Activated gamma-delta T cell (primary cell): ENCODE measurements around the gene KIF13A.
"Not testable (repeated sequence)": the region's sequence is repeated elsewhere in the genome, so short reads cannot be mapped to it uniquely, and the experiment has no call there.

ENCODE experiments used
- DNase-seq: peaks from one replicate; lab custom pipeline; 2025; lab: John Stamatoyannopoulos, UW

Gene KIF13A

DNA sequence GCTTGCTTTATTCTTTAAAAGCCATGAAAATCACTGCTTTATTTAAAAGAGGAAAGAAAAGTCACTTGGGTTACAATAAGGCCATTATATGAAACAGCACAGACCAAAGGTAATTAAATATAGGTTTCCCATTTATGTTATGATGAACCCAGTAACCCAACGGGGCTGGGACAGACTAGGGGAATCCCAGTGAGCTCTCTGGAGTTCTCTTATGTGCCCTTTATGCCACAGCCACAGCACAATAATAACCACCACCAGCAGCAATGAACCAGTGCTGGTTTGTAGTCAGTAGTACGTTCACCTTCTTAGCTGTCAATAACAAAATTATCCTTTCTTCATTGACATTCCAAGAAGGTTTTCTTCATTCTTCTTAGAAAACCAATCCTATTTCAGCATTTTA lies 87.4 kb downstream of the KIF13A start:
- DNase-seq = no peak

DNA sequence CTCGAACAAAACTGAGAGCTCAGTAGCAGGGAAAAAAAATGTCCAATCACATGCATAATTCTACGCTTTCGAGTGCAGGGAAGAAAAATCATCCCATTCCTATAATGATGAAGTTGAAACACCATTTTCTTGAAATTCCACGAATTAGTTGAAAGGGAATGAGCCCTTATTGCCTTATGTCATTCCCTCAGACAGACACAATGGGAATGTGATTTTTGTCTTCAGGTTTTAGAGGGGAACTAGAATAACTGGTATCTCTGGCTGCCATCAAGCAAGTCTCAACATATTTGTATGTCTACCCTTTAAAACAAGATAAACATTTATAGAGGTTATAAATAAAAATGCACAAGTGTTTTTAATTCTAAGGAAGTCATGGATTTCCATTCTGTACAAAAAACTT lies 87.9 kb downstream of the KIF13A start:
- DNase-seq = no peak

DNA sequence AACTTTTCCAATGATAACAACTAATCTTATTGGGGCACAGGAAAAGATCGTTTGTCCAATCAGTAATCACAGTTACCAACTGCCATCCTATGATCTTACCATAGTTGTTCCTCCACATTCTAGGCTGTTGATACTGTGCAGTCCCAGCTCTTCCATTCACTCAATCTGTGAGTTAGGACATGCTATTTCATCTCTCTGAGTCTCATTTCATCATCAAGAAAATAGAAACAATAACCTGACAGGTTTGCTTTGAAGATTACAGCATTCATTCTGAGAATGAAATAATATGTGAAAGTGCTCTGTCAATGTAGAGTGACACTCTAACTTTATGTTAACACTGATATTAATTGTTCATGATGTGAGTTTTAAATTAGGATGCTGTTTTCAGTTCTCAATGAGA lies 89.8 kb downstream of the KIF13A start:
- DNase-seq = no peak

DNA sequence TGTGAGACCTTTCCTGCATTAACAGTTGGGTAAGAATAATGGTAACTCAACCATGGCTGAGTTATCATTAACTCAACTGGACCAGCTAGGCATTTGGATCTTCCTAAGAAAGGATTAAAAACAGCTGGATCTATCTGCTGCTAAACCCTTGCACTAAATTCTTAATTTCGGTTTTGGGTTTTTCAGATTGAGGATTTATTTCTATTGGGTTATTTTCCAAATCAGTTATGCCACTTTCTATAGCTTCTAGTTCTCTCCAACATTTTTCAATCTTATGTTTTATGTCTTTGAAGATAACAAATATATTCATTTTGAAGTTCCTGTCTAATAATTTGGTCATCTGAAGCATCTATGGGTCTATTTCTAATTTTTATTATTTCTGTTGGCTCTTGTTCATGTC lies 92.5 kb downstream of the KIF13A start:
- DNase-seq = no peak

DNA sequence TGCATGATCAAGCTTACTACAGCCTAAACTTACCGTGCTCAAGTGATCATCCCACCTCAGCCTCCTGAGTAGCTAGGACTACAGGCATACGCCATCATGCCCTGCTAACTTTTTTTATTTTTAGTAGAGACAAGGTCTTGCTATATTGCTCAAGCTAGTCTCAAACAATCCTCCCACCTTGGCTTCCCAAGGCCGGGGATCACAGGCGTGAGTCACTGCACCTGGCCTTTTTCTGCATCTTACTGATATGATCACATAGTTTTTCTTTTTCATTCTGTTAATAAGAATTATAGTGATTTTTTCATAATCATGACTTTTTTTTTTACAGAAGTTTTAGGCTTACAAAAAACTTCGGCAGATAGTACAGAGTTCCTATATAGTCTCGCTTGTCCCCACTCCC lies 93.2 kb downstream of the KIF13A start:
- DNase-seq = no peak

DNA sequence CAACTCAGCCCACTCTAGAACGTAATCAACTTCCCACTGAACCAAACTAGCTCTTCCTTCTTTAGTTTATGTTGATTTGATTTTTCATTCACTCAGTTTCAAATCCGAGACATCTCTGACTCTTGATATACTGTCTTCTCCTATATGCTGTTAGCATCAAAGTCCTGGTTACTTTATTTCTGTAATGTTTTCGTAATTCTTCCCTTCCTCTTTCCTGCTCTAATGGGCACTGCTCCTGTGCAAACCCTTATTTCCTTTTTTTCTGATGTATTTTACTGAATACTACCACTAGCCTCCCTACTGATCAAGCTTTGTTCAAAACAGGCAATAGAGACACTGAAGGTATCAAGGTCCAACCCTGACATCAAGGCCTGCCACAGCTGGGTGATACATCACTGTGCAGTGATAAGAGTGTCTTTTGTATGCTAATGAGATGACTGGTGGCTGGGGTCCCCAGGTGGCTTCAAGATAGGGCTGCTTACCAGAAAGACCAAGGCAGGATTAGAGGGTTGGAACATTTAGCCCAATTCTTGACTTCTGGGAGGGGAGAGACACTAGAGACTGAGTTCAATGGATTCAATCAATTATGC lies 95.2 kb downstream of the KIF13A start:
- no peak for DNase-seq

DNA sequence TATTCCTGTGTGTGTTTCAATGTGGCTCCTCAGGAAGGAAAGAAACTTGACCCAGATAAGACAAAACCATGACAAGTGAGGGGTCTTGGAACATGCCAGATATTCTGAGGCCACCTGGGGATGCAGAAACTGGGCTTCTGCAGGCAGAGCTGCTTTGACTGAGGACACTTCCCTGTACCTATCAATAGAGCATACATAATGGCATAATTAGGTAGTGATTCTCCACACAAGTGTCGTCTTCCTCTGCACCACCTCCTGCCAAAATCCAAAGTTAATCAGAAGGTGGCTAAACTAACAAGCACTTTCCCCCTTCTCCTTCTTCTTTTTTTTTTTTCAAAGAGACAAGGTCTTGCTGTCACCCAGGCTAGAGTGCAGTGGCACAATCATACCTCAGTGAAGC lies 97.1 kb downstream of the KIF13A start:
- no peak for DNase-seq

DNA sequence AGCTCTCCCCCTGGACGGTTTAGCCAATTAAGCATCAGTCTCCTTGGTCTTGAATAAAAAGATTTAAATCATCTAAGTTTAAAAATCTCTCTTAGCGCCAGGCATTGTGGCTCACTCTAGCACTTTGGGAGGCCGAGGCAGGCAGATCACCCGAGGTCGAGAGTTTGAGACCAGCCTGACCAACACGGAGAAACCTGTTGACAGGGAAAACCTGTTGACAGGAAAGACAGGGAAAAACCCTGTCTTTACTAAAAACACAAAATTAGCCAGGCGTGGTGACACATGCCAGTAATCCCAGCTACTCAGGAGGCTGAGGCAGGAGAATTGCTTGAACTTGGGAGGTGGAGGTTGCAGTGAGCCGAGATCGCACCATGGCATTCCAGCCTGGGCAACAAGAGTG lies 97.7 kb downstream of the KIF13A start:
- DNase-seq = not testable (repeated sequence)

DNA sequence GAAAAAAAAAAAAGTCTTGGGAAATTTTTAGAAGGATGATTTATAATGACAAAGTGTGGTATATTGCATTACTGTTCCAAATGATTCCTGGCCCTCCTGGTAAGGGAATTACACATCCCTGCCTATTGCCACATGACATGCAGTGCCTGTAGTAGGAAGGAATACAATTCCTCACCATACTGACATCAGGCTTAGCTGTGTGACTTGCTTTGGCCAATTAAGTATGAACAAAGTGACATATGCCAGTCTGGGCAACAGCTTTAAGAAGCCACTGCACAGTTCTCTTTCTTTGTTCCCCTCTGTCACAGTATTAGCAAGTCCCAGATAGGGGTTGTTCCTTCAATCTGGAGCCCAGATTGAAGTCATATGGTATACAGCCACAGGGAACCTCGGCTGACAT lies 100.5 kb downstream of the KIF13A start:
- no peak for DNase-seq

DNA sequence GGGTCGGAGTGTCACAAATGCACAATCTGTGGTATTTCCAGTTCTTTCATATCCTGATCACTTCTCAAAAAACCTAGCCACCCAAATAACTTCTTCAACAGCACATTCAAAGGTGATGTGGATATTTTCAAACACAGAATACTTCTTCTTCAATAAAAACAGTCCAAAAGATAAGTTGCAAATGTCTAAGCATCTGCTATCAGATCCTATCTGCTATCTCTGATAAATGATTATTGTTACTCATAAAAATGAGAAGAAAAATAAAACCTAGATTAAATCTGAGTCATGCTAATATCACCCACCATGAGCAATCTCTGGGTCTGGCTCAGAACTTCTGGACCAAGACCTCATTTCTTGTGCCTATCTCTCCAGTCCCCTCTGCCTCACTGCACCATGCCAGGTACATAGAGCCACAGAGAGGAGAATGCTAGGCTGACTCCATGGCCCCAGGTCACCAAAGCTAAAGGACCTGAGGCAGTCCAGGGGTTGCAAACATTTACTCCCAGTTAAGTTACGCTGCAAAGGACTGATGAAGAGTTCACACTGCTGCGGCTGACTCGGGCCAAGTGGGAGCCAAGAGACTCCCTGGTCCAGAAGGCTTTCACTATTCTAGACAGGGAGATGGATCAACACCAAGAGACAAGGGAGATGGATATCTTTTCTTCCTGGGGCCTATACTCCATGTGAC lies 101.4 kb downstream of the KIF13A start:
- no peak for DNase-seq

DNA sequence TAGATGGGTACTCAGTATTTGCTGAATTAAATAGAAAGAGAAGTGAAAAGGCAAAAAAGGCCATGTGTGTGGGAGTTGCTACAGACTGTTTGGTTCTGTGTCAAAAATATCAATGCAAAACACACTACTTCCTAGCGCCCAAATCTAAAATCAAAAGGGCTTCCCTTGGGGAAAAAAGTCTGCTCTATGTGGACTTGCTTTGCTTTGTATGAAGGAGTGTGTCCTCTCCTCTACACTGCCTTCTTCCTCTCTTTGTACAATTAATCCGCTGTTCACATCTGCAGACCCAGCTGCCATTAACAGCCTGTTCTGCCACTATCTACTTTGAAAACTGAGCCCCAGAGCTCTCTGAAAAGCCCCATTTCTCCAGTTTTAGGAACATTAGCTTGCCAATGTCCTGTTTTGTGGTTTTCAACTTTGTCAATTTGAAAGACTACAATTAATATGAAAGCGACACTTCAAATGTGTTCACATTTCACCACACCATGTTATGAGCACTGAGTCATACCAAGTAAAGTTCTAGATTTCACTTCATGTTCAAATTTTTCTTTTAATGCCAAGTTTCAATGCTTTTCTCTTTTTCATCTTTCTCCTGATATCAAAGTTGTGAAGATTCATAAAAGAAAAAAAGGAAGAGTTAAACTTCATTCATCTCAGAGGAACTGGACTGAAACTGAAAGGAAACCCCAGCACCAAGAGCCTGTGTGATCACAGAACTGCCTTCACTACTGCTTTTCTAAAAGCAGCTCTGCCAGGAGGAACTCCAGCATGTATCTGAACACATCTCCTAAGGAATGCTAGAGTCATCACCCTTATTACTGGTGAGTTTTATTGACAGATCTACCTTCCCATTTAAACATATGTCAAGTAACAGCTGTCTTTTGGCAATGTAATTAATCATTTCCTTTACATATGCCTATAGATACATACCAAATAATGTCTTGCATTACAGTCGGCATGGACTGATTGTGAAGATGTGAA lies 102.6 kb downstream of the KIF13A start:
- DNase-seq = no peak

DNA sequence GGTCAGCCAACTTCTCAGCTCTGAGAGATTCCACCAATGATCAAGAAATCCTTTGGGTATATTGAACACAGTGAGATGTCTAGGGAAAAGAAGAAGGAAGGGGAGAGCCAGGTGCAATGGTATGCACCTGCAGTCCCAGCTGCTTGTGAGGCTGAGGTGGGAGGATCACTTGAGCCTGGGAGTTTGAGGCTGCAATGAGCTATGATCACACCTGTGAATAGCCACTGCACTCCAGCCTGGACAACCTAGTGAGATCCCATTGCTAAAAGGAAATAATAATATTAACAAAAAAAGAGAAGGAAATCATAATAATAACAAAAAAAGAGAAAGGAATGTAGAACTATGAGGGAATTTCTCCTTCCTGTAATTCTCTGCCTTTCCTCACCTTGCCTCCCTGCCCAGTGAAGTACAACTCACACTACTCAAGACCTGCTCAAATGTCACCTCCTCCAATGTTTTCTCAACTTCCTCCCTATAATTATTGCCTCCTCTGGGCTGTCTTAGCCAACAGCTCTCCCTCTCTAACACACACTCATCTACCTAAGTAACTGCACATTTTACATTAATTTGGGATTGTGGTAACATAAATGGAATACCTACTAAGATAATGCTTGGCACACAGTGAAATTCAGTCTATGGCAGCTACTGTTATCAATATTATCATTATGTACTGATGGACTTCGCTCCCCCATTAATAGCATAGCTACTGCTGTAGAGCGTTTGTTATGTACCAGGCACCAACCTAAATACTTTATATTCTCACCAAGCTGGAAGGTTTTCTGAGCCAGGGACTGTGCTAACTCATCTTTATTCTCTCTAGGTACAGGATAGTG lies 103.6 kb downstream of the KIF13A start:
- no peak for DNase-seq

DNA sequence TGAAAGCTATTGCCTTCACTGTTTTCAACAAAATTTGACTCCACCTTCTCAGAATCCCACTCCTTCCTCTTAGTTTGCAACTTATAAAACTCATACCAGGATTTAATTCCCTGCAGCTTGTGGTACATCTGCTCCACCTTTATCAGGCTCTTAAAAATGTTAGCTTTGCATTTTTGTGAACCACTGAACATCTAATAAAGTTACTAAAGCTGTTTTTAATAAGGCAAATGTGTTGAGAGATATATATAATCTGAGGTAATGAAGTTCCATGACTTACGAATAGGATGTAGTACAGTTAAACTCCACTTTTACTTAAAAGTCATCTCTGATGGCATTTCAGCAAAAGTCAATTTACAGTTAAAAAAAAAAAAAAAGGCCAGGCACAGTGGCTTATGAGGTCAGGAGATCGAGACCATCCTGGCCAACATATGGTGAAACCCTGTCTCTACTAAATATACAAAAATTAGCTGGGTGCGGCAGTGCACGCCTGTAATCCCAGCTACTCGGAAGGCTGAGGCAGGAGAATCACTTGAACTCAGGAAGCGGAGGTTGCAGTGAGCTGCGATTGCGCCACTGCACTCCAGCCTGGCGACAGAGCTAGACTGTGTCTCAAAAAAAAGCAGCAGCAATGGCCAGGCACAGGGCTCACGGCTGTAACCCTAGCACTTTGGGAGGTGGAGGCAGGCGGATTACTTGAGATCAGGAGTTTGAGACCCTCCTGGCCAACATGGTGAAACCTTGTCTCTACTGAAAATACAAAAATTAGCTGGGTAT lies 106.2 kb downstream of the KIF13A start:
- DNase-seq = no peak

DNA sequence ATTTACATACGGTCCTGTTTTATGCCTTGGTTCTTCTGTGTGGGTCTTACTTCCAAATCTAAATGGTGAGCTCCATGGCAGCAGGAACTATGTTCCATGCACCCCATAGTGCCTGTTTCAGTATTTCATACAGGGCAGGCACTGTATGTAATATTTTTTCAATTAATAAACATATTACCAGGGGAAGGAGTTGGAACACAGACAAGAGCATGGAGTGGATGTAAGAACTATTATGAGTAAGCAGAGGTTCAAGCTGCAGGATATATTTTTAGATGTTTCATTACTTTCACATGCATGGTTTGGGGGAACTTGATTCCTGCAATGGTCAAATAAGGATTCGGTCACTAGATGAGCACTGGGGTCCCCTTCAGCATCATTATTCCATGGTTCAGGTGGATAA lies 108.3 kb downstream of the KIF13A start:
- no peak for DNase-seq

DNA sequence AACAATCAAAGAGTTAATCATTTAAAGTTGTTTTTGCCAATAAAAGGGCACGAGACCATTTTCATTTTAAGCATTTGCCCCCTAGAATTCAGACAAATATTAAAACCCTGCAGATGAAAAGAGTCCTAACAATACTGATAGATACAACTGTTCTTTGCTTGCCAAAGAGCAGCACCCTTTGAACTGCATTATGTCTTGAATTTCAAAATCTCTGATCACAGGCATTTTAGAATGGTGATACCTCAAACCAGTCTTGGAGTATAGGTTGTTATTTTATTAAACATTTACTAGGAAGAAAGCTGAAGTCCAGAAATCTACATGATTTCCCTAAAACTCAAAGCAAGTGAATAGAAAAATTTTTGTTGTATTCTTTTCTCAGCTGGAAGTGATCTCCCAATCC lies 108.7 kb downstream of the KIF13A start:
- no peak for DNase-seq

DNA sequence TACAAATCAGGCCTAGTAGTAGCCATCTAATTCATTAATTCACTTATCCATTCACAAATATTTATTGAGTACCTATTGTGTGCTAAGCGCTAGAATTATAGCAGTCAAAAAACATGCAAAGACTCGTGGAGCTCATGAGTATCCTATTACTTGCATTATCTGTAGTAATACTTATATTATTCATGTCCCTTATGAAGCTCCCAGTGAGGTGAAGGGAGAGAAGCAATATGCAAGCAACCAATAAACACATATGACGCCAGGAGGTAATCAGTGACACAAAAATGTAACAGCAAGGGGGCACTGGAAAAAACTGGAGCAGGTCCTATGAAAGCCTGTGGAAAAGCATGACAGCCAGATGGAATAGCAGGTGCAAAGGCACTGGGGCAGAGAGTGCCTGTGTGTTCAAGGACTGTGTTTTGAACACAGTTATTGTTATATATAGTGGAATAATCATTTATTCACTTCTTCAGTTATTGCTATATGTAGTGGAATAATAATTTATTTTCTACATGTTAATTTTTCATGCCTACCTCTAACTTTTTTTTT lies 109.5 kb downstream of the KIF13A start:
- no peak for DNase-seq

DNA sequence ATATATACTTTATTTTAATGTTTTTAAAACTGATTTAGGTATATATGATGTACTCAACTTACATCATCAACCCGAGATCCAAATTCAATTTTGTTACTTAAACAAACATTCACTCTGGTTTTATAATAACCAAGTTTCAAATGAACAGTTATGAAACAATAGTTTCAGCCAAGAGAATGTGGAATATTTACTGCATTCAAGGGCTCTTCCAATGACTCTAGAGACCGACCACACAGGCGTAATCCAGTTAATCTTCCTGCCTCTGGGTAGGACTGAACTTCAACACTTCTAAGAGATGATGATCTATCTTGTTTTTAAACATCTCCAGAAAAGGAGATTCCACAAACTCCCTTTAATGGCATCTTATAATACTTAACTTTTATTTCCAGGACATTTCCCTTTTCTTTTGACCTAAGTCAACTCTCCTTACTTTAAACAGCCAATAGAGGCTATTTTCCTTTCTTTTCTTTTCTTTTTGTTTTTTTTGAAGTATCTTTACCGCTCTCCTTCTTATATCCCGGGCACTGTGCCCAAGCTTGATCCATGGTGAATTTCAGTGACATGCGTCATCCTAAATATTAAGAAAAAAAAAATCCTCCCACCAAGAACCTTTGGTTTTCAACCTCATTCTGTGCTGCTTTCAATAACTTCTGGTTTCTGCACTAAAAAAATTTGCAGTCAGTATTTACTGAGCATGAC lies 110.1 kb downstream of the KIF13A start:
- no peak for DNase-seq

DNA sequence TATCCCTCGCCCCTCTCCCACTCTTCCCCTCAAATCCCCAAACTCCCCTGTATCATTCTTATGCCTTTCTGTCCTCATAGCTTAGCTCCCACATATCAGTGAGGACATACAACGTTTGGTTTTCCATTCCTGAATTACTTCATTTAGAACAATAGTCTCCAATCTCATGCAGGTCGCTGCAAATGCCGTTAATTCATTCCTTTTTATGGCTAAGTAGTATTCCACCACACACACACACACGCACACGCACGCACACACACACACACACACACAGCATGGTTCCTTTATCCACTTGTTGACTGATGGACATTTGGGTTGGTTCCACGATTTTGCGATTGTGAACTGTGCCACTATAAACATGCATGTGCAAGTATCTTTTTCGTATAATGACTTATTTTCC lies 112.7 kb downstream of the KIF13A start:
- DNase-seq = no peak

DNA sequence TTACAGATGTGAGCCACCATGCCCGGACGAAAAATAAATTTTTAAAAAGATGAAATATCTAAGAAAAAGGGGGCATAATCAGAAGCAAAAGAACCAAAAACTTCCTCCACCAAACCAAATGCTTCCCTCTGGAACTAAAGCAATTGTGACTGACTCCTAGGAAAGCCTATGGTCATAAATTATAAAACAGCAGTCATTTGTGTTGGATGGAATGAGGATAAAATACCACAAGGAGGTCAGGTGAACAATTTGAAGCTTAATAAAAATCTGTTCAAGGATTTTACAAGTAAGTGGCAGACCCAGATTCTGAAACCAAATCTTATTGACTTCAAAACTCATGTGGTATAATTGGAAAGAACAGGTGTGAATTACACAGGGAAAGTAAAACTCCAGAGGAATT lies 114.5 kb downstream of the KIF13A start:
- DNase-seq = no peak

DNA sequence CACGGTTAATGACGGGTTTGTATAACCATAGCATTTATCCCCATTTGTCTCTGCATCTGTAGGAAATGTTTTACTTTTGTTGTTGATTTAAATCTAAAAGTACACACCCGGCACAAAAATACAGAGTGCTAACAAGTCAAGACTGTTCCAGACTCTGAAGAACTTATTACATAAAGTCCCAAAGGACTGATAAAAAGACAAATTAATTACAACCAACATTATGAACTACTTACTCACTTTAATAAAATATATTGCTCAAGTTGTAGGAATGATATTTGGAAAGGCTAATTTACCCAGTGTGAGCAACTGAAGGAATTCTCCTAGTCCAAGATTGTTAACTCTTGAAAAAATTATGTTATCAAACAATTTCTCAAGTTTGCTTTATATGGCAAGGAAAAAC lies 115.6 kb downstream of the KIF13A start:
- no peak for DNase-seq
